Measurements from ENCODE around the gene SLC2A6.

DNA sequence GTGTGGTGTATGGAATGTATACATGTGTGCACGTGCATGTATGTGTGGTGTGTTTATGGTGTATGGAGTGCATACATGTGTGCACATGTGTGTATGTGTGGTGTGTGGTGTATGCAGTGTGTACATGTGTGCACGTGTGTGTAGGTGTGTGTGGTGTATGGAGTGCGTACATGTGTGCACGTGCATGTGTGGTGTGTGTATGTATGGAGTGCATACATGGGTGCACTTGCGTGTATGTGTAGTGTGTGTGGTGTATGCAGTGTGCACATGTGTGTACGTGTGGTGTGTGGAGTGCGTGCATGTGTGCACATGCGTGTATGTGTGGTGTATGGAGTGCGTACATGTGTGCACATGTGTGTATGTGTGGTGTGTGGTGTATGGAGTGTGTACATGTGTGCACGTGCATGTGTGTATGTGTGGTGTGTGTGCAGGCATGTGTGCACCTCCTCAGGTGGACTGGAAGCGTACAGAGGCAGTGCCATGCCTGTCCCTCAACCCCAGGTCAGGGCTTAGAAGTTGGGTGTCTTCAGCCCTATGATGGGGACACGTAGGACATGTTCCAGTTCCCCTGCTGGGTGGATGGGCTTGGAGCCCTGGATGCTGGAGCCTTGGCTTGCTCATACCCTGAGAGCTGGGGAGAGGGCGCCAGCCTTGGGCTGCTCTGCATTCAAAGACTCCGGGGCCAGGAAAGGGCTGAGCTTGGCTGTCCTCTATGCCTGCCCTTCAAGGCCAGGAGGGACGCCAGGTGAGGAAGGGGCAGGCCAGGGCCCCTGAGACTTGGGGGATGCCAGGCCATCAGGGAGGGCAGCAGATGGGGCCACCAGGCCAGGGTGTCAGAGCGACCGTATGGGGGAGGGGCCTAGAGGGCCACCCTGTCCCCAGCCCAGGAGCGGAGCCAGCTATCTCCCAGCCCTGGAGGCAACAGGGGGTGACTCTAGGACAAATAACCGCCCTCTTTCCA lies 33.6 kb upstream of the SLC2A6 start:
- TF ChIP-seq CTCF (optimal IDR thresholded peaks at IDR 0.05 in 1 of 3, IDR thresholded peaks at IDR 0.05 in 1 of 3, conservative IDR thresholded peaks at IDR 0.05 in 1 of 3; ENCODE audit: extremely low read depth in 1 of 3, insufficient read depth in 2 of 3, low read length in 3 of 3) = no peak
- no peak for TF ChIP-seq EZH2 (IDR thresholded peaks at IDR 0.05; ENCODE audit: low read length)

Data from keratinocyte (primary cell).